ENCODE data around the gene REV3L.
"Not testable (repeated sequence)": the region's sequence is repeated elsewhere in the genome, so short reads cannot be mapped to it uniquely, and the experiment has no call there.

The REV3L gene

GRCh38 chr6:111490067-111490466 is 7.0 kb upstream of the REV3L start:
- DNase-seq: no peak

DNA sequence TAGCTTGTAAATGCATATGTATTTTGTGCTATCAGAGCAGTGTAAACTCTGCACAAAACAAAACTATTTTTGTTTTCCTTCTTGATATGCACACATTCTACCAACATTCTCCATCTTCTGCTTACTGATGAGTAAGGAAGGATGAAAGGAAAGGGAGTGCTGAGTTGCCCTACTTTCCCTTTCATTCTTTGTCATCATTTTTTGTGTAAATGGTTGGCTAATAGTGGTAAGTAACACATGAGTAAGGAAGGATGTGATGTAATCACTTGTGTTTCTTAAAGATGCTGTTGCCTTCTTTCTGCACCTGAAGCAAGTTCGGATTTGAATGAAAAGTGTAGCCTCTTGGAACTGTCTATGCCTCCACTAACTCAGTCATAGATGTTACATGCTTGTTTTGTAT is 4.6 kb upstream of the REV3L start:
- DNase-seq: no peak

- no peak for DNase-seq
These were observed 3.9 kb upstream of the REV3L start for GRCh38 chr6:111486921-111487320.

- DNase-seq: no peak
These were observed 3.5 kb upstream of the REV3L start for GRCh38 chr6:111486475-111486874.

- no peak for DNase-seq
These were observed 2.3 kb upstream of the REV3L start for GRCh38 chr6:111485342-111485741.

DNA sequence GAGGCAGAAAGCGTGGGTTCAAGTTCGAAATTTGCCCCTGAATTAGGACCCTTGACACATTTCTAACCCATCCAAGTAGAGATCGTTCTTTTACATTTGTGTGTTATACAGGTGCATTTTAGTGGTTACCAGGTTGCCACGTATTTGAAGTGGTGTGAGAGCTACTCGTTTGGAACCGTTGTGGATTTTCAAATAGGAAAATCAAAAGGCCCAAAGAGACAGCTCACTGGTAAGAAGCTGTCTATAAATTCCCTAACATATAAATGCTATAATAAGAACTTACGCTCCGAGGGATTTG is 1.6 kb upstream of the REV3L start:
- peak; percentile 59 for DNase-seq

DNA sequence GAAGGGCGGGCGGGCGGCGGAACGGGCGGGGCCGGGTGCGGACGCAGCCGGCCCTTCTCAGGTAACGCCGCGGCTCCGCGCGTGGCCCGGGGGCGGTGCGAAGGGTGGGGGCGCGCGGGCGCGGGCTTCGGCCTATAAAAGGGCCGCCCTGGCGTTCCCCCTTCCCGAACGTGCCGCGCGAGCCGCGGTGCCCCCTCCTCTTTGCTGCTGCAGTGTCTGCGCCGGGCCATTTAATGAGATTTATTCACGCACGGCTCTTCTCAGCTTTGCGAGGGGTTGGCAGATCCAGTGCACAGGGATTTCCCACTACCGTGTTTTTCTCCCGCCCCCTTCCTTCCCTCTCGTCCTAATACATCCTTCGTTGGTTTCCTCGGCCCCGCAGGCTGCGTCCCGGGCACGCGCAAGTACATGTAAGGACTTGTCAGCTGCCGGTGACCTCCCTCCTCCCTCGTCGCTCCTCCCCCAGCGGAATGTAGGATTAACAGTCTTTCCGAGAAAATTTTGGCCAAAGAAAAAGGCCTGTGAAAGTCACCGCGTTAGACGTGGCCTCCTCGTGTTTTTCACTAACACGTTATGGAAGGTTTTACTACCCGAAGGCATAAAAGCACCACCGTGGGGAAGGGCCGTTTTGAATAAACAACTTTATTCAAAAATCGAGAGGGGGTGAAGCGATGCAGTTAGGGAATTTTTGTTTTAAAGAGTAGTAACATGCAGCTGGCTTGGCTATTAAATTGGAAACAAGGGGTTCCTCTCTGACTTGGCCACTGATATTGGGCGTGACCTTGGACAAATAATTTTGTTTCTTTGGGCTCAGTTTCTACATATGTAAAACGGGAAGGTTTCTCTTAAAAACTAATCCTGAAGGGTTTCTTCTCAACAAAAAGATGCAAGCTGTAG is 966 bp upstream of the REV3L start:
- peak; percentile 98 for DNase-seq

GRCh38 chr6:111482188-111482958 is 645 bp downstream of the REV3L start:
- peak; percentile 77 for DNase-seq

DNA sequence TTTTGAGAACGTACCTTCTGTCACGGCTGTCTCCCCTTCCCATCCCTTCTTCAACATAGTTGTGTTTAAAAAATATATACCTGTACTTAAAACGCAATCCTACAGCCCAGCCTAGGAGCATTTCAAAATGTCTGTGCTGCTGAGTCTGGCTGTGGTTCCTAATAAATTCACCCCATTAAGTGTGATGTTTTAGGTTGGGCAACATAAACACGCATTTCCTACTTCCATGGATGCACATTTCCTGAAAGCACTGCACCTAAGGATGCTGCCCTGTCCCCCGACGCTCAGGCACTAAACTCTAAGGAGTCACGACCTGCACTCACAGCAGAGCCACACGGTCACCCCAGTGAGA is 1.2 kb downstream of the REV3L start:
- peak; percentile 62 for DNase-seq

DNA sequence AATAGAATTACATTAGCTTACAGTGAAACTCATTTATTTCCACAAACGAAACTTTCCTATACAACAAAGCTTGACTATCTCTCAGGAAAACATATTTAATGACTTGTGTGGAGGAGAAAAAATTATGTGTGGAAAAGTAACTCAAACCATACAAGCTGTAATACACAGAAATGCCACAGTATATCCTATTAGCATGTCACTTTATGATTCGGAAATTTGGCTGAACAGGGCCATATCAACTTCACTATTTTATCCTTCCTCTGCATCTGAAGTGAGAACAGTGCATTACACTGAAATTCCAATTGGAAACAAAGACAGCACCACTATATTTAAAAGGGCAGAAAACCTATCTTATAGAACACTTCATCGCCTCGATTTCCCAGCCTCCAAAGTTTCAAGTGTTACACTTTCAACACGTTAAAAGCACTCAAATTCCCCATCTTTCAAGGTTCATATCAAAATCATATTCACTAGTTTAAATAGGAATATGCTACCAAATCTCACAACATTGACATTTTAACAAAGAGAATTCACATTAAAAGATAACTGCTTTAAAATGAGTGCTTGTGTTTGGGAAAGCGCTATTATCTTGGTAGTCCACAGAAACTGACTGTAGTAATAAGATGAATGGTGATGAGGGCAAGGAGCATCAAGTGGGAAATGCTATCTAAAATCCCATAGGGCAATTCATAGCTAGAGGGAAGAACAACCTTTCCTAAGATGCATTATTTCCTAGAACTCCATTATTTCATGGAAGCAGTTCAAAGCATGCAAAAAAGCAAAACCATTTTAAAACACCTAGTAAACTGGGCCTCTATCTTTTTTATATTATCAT is 1.8 kb downstream of the REV3L start:
- DNase-seq: peak; percentile 65

- peak; percentile 66 for DNase-seq
These were observed 4.3 kb downstream of the REV3L start for GRCh38 chr6:111478749-111479148.

DNA sequence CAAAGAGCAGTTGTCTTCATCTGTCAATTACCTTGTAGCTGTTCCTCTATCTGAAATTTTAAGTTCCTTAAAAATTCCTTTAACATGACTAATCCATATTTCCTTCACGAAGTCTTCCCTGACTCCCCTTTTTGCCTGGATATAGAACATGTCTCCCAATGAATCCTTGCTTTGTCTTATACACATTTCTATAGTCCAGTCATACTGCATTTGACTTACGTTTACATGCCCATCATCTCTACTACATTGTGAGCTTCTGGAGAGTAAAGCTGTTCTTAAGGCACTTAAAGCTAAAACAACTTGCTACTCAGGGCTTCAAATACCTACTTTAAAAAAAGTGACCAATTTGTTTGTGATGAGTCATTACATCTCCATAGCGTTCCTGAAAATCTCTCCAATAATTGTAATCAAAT is 4.9 kb downstream of the REV3L start:
- DNase-seq: peak; percentile 42

- peak; percentile 64 for DNase-seq
These were observed 5.5 kb downstream of the REV3L start for GRCh38 chr6:111477481-111477938.

DNA sequence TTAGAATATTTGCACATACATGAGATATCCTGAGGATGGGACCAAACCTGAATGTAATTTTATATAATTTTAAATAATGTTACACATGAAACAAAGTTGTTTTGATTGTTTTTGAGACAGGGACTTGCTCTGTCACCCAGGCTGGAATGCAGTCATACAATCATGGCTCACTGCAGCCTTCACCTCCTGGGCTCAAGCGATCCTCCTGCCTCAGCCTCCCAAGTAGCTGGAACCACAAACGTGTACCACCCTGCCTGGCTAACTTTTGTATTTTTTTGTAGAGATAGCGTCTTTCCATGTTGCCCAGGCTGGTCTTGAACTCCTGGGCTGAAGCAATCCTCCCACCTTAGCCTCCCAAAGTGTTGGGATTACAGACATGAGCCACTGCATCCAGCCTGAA is 7.0 kb downstream of the REV3L start:
- not testable (repeated sequence) for DNase-seq

DNA sequence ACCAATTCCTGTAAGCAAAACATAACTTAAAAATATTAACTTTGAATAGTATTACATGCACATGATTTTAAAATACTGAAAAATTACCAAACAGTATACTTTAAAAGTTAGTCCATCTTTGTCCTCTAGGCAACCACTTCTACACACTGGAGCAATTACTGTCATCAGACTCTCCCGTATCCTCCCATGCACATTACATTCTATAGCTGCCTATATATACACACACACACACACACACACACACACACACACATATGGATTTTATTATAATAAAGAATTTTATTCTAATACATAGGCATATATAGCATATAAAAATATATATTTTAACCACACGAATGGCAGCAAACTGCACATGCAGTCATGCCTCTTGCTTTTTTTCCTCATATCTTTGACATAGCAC is 8.2 kb downstream of the REV3L start:
- no peak for DNase-seq

DNA sequence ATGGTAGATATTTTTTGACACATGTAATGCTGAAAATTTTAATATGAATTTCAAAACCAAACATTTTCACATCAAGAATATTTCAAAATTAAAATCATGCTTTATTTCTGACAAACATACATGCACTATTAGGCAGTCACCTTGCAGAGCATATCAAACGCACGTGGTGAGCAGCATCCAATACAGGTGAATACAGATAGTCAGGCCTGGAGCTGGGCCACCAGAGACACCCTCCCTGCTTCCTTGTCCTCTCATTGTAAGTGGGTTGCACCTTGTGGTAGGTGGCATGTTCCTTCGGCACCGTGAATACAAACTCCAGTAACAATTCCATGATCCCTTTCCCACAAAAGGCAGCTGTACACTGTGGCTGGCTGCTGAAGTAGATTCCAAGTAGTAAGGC is 8.9 kb downstream of the REV3L start:
- peak; percentile 41 for DNase-seq

- peak; percentile 80 for DNase-seq
These were observed 10.0 kb downstream of the REV3L start for GRCh38 chr6:111472933-111473435.

DNA sequence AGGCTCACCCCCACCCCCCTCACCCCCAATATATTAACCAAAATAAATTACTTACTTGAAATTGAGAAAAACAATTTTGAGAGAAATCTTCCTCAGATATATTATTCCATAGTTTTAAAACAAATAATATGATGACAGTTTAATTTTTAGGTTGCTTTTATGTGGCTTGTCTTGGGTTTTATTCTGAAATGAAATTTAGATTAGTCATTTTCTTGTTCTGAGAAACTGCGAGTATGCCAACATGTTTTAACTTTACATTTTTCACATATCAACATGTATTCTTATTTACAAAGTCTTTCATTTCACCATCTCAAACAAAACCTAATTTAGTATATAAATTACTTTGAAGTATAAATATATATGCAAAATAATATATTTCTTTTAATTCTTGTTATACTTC is 11.1 kb downstream of the REV3L start:
- DNase-seq: no peak

GRCh38 chr6:111471533-111471932 is 11.5 kb downstream of the REV3L start:
- DNase-seq: no peak

DNA sequence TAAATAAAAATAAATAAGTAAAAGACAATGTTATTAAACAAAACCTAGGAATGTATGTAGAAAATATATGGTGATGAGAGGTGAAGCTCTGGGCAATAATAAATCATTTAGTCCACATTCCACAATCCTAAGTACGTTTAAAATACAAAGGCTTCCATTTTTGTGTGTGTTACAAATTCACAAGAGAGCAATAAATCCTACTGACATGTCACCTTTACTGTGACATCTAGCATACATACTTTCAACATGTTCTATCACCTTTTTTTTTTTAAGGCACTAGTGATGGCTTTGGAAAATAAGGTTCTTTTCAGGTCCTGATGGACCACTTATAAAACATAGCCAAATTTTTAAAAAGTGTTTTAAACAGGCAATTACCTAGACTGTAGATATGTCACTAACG is 12.0 kb downstream of the REV3L start:
- DNase-seq: no peak

- DNase-seq: peak; percentile 32
These were observed 13.5 kb downstream of the REV3L start for GRCh38 chr6:111469543-111469942.

DNA sequence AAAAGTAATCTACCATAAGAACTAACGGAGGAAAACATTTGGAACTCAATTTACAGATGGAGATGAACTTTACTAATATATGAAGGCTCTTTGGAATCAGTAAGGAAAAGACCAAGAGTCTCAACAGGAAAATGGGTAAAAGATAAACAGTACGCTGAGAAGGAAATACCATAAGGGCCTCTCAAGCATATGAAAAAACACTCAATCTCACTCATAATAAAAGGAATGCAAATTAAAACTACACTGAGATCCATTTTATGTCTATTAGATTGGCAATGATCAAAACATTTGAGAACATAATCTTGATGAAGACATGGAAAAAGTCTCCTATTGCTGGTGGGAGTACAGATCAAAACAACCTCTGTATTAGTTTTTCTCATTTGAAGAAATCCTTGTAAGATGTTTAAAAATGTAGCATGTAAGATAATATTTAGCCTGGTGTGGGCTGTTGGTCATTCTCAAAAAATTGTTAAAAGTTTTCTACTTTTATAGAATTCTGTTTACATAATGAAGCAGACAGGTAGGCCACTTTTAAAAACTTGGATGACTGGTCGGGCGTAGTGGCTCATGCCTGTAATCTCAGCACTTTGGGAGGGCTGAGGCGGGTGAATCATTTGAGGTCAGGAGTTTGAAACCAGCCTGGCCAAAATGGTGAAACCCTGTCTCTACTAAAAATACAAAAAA is 14.5 kb downstream of the REV3L start:
- no peak for DNase-seq

DNA sequence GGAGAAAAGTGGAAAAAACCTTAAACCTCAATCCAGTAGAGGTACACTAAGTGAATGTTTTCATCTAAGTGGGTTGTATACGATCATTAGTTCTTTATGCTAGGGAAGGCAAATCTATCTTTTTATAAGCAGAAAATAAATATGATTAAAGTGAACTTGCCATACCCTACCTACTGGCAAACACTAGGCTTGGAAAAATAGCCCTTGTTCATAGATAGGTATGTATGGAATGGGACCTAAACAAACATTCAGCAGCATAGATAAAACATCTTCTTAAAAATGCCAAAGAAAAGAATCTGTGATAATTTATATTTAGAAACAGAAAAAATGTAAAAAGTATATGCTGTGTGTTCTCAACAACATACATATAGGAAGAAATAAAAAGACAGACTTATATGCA is 18.8 kb downstream of the REV3L start:
- DNase-seq: no peak
